Breast epithelium (tissue), 3 donors: ENCODE data around the gene DPP9.

Experiments
- CTCF ChIP-seq, 3 donors: fragments of 450-650 bp; IDR thresholded peaks; one replicate each; pipeline ENCODE4 v1.5.1; 2016 to 2017; ENCODE audit warnings: antibody characterized with exemption in 3 of 3, mild to moderate bottlenecking in 3 of 3, moderate library complexity in 3 of 3
- POLR2A ChIP-seq: fragments of 450-650 bp; IDR thresholded peaks from one replicate; pipeline ENCODE4 v1.6.1; 2016; ENCODE audit warnings: antibody characterized with exemption, mild to moderate bottlenecking, moderate library complexity
- POLR2AphosphoS5 ChIP-seq, 3 donors: sonication (generic); formaldehyde crosslinking; IDR thresholded peaks; one replicate each; pipeline ENCODE4 v1.6.1; 2017; ENCODE audit warnings: antibody characterized with exemption in 3 of 3

- TF ChIP-seq POLR2A (no peak), POLR2AphosphoS5 (IDR thresholded peaks at IDR 0.05) (no peak), CTCF (IDR thresholded peaks at IDR 0.05) (no peak)
Measured at GRCh38 chr19:4662020-4662695, 61.5 kb downstream of the DPP9 start.
